Right lung (tissue), 5 donors: Measurements from ENCODE around the gene KCND3. TPM values are rescaled to one million over a fixed set of nuclear protein-coding genes. Genes with fewer than 3 reads are reported as not detected.

ENCODE experiments used
- DNase-seq, 2 donors: peaks; one replicate each; pipeline ENCODE4 v3.0.0-alpha.2; 2013
- polyA plus RNA-seq, 5 donors: library from polyadenylated mRNA; unstranded; fragments of 120-200 nt; gene quantifications; one replicate each; pipeline versions ENCODE4 v1.2.1 to v1.2.3, GENCODE V29; 2013; ENCODE audit warnings: inconsistent platforms in 1 of 5, low replicate concordance in 1 of 5; ENCODE audit not compliant: insufficient read length in 5 of 5, insufficient read depth in 1 of 5

KCND3 gene
- polyA plus RNA-seq, 5 donors = 0.40 to 0.85 (median 0.49) TPM

GRCh38 chr1:111729946-111730681, 259.4 kb downstream of the KCND3 start:
- no peak for DNase-seq

- no peak for DNase-seq
Measured at GRCh38 chr1:111729271-111729921, 260.1 kb downstream of the KCND3 start.

- DNase-seq = no peak
Measured at GRCh38 chr1:111727056-111727455, 262.4 kb downstream of the KCND3 start.

GRCh38 chr1:111725192-111725591, 264.3 kb downstream of the KCND3 start:
- no peak for DNase-seq

GRCh38 chr1:111723871-111724270, 265.6 kb downstream of the KCND3 start:
- DNase-seq = no peak

GRCh38 chr1:111723091-111723806, 266.2 kb downstream of the KCND3 start:
- no peak for DNase-seq

- DNase-seq = no peak
Measured at GRCh38 chr1:111720977-111721786, 268.3 kb downstream of the KCND3 start.

Other genes with a start within 250 kb of the KCND3 start
- gene DDX20, start 233.8 kb downstream of the KCND3 start, polyA plus RNA-seq = 10 to 100 TPM; 15.1 to 22.1 (median 18.7) TPM